ENCODE data around the gene CDK9.
A peak's percentile ranks its signal among the peaks of the same experiment; 100 is the strongest.
"Not testable (repeated sequence)": the region's sequence is repeated elsewhere in the genome, so short reads cannot be mapped to it uniquely, and the experiment has no call there.

CDK9 gene

GRCh38 chr9:127785933-127786772 lies at the start of gene CDK9:
Gene CDK9 (plus strand): TSS chr9:127786034. CDS start chr9:127786149, 115 bp downstream.
- peak; percentile 94 to 98 (median 97) for DNase-seq

- DNase-seq: no peak
Measured at GRCh38 chr9:127738666-127739065, 47.2 kb upstream of the CDK9 start.

GRCh38 chr9:127739614-127740330 lies 46.1 kb upstream of the CDK9 start:
- peak in 1 of 3 donors; percentile 25 for DNase-seq

- peak in 1 of 3 donors; percentile 20 for DNase-seq
Measured at GRCh38 chr9:127741831-127742434, 43.9 kb upstream of the CDK9 start.

DNA sequence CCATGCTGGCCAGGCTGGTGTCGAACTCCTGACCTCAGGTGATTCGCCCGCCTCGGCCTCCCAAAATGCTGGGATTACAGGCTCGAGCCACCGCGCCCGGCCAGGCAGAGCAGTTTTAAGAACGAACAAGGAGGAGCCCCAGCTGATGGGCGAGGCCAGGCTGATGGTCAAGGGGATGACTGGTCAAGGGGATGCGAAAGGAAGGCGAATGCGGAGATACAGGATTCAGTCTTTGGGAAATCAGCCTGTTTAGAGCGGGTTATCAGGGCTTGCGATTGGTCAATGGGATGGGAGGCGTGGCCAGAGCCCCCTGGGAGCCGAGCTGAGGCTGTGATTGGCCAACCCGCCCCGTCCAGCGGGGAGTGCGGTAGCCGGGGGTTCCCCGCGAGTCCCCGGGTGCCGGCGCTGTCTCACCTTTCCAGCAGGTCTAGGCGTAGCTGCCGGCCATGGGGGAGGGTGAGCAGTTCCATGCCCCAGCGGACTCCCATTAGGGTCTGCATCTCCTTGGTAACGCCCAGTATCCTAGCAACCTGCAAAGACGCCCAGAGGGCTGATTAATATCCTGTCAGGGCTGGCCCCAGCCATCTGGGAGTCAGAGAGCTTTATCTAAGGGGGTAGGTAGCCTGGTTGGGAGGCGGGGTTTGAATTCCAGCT lies 43.3 kb upstream of the CDK9 start:
- no peak for DNase-seq

DNA sequence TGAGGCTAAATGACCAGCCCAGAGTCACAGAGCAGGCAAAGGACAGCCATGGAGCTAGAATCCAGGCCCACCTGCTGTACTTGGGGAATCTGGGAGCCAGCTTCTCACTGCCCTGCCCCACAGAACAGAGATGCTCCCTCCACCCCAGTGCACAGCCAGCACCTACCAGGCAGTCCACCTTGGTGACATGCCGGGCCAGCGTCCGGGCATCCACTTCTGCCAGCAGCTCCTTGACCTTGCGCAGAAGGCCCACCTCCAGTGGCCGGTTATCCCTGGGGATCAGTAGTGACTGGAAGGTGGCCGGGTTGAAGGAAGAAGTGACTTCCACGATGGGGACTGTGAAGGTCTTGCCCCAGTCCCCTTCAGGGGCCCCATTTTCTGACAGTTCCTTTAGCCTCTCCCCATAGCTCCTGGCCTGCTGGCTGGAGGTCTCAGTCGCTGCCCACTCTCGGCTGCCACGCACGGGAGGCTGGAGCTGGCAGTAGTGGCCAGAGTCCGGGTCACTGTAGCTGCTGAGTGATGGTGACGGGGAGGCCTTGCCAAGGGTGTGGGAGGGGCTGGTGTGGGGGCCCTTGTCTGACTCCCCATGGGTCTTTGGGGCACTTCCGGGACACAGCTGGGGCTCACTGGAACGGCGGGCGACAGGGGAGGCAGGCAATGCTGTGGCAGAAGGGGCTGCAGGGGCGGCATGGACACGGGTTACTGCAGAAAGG lies 41.3 kb upstream of the CDK9 start:
- DNase-seq: no peak

GRCh38 chr9:127746959-127747569 lies 38.8 kb upstream of the CDK9 start:
- no peak for DNase-seq

- DNase-seq: no peak
Measured at GRCh38 chr9:127749090-127749787, 36.6 kb upstream of the CDK9 start.

DNA sequence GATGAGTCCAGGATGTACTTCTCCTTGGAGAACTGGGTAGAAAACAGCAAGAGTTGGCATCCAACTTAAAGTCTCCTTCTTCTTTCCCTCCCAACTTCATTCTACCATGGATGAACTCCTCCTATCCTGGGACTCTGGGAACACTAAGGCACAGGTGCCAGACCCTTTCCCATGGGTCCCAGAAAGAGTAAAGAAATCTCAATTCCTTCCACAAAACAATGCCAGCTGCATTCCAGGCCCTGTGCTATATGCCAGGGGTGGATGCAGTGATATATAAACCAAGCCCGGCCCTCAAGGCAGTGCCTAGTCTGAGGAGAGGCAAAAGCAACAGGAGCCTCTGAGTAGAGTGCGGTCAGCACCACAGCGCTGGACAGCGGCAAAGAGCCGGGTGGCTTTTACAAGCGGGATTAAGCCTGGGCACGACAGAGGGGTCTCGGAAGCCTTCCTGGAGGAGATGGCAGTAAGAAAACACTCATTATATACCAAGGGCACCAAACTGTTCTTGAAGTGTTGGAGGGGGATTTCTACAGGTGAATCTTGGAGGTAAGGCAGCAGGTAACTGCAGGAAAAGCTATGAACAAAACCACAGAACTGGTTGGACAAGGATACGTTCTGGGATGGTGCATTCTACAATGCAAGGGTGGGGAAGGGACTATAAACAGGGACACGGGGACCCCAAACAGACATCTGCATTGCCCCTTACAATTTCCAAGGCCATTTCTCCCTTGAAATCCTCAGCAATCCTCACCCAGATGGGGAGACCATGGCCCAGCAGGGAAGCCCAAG lies 34.4 kb upstream of the CDK9 start:
- DNase-seq: peak in 1 of 3 donors; percentile 49

- DNase-seq: no peak
Measured at GRCh38 chr9:127753148-127753547, 32.7 kb upstream of the CDK9 start.

GRCh38 chr9:127753622-127754021 lies 32.2 kb upstream of the CDK9 start:
- peak; percentile 24 to 41 (median 36) for DNase-seq

- DNase-seq: no peak
Measured at GRCh38 chr9:127754099-127755060, 31.5 kb upstream of the CDK9 start.

- DNase-seq: no peak
Measured at GRCh38 chr9:127755061-127756060, 30.5 kb upstream of the CDK9 start.

DNA sequence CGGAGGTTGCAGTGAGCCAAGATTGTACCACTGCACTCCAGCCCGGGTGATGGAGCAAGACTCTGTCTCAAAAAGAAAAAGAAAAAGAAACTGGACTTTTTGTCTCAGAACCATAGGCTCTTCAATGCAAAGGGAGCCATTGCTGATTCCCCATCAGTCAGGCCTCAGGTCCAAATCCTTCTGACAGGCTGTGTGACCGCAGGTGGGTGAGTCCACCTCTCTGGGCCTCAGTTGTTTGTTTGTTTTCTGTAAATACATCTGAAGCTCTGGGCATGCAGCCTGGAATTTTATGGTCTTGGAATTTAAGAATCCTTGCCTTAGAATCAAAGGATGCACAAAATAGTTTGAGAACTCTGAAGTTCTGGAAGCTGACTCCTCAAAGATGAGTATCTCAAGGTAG lies 29.6 kb upstream of the CDK9 start:
- no peak for DNase-seq

DNA sequence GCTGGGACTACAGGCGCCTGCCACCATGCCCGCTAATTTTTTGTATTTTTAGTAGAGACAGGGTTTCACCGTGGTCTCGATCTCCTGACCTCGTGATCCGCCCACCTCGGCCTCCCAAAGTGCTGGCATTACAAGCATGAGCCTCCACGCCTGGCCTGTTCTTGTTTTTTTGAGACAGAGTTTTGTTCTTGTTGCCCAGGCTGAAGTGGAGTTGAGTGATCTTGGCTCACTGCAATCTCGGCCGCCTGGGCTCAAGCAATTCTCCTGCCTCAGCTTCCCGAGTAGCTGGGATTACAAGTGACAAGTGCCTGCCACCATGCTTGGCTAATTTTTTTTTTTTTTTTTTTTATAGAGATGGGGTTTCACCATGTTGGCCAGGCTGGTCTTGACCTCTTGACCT lies 29.1 kb upstream of the CDK9 start:
- DNase-seq: not testable (repeated sequence)

DNA sequence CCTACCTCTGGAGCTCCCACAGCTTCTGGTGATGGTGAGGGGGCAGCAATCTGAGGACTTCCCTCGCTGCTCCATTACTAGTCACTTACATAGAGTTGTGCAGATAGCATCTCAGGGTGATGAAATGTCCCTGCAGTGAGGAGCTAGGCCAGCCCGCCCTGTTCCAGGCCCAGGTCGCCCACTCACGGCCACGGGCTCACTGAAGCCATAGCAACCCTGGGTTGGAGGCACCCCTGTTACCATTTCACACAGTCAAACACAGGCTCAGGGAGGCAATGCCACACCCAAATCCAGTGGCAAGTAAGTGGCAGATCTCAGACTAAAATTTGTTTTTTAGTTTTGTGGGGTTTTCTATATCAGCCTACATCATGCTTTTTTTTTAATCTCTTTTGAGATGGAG lies 27.0 kb upstream of the CDK9 start:
- no peak for DNase-seq

GRCh38 chr9:127761061-127761460 lies 24.8 kb upstream of the CDK9 start:
- no peak for DNase-seq

- no peak for DNase-seq
Measured at GRCh38 chr9:127761491-127761956, 24.3 kb upstream of the CDK9 start.

Data from suppressor macrophage treated with lipopolysaccharide for 1 hour (primary cell).